ENCODE data around the gene MEIOB.

Gene MEIOB

GRCh38 chr16:1828645-1829410 is 43.1 kb downstream of the MEIOB start:
- no peak for DNase-seq

GRCh38 chr16:1826691-1827573 is 45.0 kb downstream of the MEIOB start, which contains the start of the genes FAHD1 and HAGH:
Gene FAHD1 (plus strand): TSS chr16:1827206. CDS start chr16:1827239, 33 bp downstream.
Gene HAGH (minus strand): TSS chr16:1826825. CDS start chr16:1826787, 38 bp downstream.
- peak; percentile 63 for DNase-seq

- no peak for DNase-seq
These were observed 45.9 kb downstream of the MEIOB start for GRCh38 chr16:1825864-1826690.

- DNase-seq: no peak
These were observed 46.5 kb downstream of the MEIOB start for GRCh38 chr16:1825381-1825863.

- no peak for DNase-seq
These were observed 48.1 kb downstream of the MEIOB start for GRCh38 chr16:1823821-1824220.

- DNase-seq: no peak
These were observed 49.2 kb downstream of the MEIOB start for GRCh38 chr16:1822801-1823200.

GRCh38 chr16:1821861-1822611 is 49.9 kb downstream of the MEIOB start:
- DNase-seq: no peak

- no peak for DNase-seq
These were observed 51.0 kb downstream of the MEIOB start for GRCh38 chr16:1820946-1821290.

- DNase-seq: no peak
These were observed 51.6 kb downstream of the MEIOB start for GRCh38 chr16:1820096-1820945.

- no peak for DNase-seq
These were observed 52.4 kb downstream of the MEIOB start for GRCh38 chr16:1819611-1820010.

- DNase-seq: no peak
These were observed 53.0 kb downstream of the MEIOB start for GRCh38 chr16:1818873-1819525.

GRCh38 chr16:1818204-1818872 is 53.6 kb downstream of the MEIOB start:
- DNase-seq: no peak

- DNase-seq: no peak
These were observed 54.2 kb downstream of the MEIOB start for GRCh38 chr16:1817716-1818115.

GRCh38 chr16:1817276-1817589 is 54.7 kb downstream of the MEIOB start:
- no peak for DNase-seq

GRCh38 chr16:1816396-1817275 is 55.3 kb downstream of the MEIOB start:
- no peak for DNase-seq

- DNase-seq: no peak
These were observed 56.5 kb downstream of the MEIOB start for GRCh38 chr16:1815461-1815860.

GRCh38 chr16:1812732-1813163 is 59.2 kb downstream of the MEIOB start:
- DNase-seq: peak; percentile 0

GRCh38 chr16:1810536-1810935 is 61.4 kb downstream of the MEIOB start:
- DNase-seq: no peak

GRCh38 chr16:1810106-1810505 is 61.9 kb downstream of the MEIOB start:
- no peak for DNase-seq
